ENCODE results near the gene NR3C1.

GRCh38 chr5:143334903-143335302, 68.6 kb downstream of the NR3C1 start:
- TF ChIP-seq CTCF (IDR thresholded peaks at IDR 0.05 in 4 of 5, conservative IDR thresholded peaks at IDR 0.05 in 1 of 5), result no peak
- TF ChIP-seq POLR2A (IDR thresholded peaks at IDR 0.05), result no peak

All from gastrocnemius medialis (tissue), 4 donors.